GM19043 (cell line): ENCODE measurements around the gene AAMP.
"Not testable (repeated sequence)": the region's sequence is repeated elsewhere in the genome, so short reads cannot be mapped to it uniquely, and the experiment has no call there.

ENCODE experiments used
- ATAC-seq: cut with Tn5 transposase; IDR thresholded peaks from one replicate; pipeline ENCODE4 v1.9.1; 2021; ENCODE audit warnings: low read depth; ENCODE audit not compliant: unreplicated experiment

Gene AAMP

DNA sequence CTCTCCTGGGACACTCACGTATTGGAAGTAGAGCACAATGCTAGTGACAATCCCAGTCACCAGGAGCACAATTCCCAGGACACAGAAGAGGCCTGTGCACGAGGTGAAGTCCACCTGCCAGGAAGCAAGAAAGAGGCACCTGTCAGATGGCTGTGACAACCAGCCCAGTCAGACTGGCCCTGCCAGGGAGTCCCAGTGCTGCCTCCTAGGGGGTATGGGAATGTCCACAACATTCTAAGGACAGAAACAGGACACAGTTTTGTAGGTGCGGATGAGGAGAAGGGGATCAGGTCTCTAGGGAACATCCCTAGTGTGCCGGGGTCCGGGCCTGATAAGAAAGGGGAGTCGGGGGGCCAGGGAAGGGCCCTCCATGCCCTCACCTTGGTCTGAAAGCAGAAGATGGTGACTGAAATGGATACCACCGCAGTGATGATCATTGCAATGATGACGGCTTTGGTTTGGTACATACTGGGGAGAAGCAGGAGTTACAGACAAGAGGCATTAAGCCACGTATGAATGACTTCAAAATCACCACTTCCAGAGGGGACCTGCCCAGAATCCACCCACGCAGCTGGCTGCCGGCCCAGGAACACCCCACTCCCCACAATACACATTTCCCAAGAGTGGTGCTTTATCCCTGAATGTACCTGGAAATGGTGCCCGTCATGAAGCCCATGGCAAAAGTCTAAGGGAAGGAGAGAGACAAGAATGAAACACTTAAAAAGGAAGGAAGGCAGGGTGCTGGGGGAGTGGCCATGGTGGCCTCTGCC, 7.2 kb upstream of the AAMP start:
- ATAC-seq: no peak

DNA sequence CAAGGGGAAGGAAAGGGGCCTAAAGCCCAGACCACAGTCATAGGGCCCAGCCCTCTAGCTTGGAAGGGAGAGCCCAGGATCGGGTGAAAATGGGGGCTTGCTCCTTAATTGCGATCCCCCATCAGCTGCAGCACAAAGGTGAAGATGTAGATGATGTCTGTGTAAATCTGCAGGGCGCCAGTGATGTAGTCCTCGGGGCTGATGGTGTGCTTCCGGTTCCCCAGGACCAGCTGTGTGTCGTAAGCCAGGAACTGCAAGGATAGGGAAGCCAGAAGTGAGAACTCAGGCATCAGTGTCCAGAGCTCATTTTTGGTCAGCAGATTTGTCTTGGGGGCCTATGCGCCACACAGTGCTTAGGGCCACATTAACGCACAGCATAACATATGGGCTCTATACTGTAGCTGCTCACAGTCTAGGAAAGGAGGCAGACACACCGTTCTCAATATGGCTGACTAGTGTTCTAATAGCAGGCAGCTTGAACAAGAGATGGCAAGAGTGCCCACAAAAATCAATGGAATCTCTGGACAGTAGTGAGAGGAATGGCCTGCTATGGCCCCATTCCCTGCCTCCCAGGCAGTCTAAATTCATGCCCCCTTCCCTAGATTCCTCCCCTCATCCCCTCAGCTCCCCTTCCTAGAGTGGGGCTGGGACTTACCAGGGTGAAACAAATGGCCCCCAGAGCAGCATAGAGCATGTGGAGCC, 5.6 kb upstream of the AAMP start:
- no peak for ATAC-seq

DNA sequence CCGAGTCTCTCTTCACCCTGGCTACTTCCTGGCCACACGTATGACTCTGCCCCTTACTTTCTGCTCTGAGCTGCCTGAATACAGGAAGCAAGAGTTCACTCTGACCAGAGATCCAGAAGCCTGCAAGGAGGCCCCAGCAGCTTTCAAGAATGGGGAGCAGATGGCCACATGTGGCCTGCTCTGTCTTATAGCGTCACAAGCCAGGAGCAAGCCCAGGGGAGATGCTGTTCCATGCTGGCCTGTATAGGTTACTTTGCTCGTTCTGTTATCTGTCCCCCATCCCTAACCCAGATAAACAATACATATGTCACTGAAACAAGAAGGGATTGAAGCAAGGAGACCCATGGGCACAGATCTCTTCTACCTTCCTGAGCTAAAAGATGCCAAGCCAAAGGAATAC, 4.6 kb upstream of the AAMP start:
- no peak for ATAC-seq

DNA sequence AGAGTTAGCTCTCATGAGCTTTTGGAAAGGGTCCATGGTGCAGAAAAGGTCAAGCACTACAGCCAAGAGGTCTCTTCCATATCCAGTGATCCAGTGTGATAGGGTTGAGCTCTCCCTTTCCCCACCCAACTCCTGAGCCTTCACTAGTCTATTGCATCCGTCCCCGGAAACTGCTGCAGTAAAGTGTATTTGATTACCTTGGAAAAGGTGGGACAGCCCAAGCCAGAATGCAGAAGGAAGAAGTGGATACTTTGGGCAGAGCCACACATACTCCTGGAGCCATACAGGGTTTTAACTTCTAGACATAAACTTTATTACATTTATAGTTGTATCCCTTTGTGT, 3.9 kb upstream of the AAMP start:
- ATAC-seq: no peak

DNA sequence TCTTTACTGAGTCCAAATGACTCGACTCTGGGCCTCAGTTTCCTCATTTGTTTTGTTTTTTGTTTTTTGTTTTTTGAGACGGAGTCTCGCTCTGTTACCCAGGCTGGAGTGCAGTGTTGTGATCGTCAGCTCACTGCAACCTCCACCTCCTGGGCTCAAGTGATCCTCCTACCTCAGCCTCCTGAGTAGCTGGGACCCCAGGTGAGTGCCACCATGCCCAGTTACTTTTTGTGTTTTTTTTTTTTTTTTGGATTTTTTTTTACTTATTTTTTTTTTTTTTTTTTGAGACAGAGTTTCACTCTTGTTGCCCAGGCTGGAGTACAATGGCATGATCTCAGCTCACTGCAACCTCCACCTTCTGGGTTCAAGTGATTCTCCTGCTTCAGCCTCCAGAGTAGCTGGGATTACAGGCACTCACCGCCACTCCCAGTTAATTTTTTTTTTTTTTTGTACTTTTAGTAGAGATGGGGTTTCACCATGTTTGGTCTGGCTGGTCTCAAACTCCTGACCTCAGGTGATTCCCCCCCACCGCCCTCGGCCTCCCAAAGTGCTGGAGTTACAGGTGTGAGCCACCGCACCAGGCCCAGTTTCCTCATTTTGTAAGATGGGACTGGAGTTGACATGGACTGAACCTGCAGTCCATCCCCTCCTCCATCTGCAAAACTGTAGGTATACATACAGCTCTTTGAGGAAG, 3.4 kb upstream of the AAMP start:
- ATAC-seq: not testable (repeated sequence)

DNA sequence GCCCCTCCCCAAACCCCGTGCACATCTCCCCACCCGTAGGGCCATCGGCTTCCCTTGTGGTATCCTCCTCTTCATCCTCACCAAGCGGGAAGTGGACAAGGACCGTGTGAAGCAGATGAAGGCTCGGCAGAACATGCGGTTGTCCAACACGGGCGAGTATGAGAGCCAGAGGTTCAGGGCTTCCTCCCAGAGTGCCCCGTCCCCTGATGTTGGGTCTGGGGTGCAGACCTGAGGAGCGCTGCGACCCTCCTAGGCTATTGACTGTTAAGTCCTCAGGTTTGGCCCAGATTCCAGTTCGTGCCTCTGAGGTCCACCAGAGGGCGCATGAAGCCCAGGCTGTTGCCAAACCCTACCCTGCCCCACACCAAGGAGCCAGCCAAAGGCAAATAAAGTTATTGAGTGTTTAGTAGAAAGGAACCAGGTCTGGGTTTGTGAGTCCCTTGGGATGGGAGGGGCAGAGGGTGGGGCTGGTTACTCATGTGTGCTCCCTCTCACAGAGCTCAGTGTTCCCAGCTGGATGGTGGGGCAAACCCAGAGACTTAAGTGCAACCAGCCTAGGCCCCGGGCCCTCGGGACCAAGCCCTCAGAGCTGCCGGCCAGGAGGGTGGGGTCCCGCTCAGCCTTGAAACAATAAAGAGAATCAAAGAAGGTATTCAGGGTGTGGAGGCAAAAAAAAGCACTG, 2.7 kb upstream of the AAMP start:
- ATAC-seq: no peak

DNA sequence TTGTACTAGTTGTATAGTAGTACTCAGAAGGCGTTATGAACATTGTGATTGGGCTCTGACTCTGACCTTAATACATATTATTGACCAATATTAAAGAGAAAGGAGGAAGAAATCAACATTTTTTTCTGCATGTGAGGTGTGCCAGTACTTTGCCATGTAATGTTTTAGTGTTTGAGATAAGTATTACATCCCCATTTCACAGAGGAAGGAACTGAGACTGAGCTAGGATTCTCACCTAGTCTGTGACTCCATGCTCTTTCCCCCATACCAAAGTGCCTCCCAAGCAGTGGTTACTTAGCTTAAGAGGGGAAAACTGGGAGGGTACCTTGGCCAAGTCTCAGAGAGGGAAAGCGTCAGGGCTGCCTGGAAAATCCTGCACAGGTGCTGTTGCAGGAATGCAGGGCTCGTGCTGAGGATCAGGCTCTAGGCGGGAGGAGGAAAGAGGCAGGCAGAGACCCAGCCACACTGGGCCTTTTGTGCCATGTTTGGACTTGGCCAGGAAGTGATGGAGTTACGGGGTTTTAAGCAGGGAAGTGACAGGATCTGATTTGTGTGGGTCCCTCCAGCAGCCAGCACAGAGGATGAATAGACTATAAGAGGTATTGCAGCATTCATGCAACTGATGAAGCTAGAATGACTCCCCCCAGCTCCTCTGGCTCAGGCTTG, 2.1 kb upstream of the AAMP start:
- no peak for ATAC-seq

DNA sequence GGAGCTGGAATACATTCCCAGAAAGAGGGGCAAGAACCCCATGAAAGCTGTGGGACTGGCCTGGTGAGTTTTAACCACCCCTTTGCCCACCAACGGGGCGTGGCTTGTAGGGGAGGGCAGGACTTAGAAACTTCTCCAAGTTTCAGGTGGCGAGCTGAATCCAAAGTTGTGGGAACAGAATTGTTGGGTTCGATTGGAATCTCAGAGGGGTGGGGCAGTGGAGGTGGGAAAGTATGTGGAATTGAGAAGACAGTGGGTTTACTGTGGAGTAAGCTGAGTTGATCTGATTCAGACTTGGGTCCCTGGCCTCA, 1.5 kb upstream of the AAMP start:
- ATAC-seq: no peak

DNA sequence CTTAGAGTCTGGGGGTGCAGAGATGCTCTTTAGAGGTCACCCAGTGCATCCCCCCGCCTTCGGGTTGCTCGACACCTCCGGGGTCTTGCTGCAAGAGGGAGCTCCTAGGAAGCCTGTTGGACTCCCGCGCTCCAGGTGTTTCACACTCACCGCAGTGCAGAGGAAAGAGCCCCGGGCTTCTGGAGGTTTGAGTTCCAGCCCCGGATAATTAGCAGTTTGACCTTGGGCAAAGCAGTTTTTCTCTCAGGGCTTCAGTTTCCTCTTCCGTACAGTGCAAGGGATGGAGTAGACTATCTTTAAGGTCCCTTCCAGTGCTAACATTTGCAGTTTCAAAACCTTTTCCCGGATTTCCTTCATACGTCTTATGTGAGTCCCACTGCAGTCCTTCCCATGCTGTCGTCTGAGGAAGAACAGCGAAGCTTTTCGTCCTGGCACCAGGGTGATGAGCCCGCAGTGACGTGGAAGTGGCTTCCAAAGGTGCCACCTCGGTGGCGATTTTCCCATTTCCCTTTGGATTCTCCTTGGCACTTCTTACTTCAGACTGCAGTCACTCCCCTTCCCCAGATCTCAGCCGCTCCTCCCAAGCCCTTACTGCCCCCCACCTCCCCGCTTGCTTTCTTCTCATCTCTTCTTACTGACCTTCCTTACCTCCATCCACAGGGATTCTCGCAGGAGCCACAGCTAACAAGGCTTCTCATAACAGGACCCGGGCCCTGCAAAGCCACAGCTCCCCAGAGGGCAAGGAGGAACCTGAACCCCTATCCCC, 967 bp upstream of the AAMP start:
- ATAC-seq: no peak

DNA sequence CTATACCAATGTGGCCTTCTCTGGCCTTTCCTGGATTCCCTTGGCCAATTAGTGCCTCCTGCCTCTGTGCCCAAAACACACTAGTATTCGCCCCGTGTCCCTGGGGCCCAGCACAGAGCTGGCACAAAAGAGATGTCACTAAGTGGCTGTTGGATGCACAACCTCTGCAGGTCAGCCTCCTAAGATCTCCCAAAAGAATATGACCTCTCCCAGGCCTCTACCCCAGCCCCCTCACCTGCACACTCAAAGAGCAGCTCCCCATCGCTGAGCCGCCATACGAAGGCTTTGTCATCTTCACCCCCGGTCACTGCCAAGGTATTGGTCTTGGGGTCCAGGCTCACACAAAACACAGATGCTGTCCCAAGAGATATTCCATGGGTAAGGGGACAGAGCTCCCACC, 2.7 kb downstream of the AAMP start:
- no peak for ATAC-seq

DNA sequence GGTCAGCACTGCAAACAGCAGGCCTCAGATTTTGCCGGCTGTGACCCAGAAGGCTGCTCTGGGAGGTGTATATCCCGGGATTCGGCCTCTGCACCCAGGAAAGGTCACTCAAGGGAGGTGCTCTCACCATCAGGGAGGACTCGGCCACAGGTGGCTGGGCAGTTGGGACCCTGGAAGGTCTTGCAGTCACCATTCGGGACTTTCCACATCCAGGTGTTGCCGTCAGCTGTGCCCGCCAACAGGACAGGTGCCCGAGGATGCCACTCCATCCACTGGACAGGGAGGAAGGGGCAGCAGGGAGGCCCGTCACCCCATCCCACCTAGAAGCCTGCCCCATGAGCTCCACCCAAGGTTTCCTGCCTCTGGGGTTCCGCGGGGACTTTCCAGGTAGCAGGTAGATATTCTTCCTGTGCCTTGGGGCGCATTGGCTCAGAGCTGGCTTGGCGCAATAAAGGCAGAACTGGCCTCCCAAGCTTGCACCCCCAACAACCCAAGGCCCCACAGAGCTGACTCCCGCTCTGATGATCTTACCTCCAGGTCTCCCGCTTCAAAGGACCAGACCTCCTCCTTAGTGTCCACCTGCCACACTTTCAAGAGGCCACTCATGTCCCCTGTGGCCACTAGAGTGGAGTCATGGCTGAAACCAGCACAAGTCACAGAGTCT, 3.5 kb downstream of the AAMP start:
- ATAC-seq: no peak

DNA sequence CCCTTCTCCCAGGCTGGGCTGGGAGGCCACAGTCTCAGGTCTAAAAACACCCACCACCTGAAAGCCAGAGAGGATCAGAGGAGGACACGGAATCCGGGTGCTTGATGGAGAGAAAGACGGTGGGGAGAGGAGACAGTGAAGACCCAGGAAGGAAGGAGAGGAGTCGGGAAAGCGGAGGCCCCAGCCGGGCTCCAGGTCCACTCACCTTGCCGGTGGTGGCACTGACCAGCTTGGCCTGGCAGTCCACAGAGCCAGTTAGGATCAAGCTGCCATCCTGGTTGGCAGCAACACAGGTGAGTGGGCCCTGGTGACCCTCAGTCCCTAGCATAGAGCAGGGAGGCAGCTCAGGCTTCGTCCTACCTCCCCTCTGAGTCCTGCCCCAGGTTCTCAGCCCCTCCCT, 4.3 kb downstream of the AAMP start:
- no peak for ATAC-seq

DNA sequence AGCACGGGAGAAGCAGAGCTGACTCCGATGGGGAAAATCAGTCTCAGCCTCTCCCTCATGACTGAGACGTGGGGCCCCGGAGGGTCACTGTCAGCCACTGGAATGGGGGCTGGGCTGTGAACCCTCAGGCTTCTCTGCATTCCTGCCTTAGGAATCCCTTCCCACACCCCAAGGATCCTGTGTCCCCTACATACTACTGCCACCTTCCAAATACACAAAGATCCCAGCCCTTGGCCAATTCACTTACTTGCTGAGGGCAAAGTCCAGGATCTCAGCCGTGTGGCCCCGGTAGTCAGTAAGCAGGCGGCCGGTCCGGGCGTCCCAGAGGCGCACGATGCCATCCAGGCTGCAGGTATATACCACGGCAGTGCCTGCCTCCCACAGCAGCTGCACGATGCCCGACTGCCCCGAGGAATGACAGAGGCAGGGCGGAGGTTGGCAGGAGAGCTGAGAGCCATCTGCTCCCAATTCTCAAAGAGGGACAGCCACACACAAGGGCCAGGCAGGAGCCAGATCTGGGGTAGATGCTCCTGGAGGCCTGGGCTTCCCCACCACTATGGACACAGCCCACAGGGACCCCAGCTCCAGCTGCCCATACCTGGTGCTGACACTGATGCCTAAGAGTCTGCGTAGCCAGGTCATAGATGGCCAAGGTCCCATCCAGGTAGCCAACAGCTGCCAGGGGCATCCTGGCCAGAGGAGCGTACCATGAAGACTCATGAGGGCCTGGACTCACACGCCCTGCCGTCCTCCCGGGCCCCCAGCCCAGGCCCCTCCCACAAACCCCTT, 5.0 kb downstream of the AAMP start:
- ATAC-seq: no peak

DNA sequence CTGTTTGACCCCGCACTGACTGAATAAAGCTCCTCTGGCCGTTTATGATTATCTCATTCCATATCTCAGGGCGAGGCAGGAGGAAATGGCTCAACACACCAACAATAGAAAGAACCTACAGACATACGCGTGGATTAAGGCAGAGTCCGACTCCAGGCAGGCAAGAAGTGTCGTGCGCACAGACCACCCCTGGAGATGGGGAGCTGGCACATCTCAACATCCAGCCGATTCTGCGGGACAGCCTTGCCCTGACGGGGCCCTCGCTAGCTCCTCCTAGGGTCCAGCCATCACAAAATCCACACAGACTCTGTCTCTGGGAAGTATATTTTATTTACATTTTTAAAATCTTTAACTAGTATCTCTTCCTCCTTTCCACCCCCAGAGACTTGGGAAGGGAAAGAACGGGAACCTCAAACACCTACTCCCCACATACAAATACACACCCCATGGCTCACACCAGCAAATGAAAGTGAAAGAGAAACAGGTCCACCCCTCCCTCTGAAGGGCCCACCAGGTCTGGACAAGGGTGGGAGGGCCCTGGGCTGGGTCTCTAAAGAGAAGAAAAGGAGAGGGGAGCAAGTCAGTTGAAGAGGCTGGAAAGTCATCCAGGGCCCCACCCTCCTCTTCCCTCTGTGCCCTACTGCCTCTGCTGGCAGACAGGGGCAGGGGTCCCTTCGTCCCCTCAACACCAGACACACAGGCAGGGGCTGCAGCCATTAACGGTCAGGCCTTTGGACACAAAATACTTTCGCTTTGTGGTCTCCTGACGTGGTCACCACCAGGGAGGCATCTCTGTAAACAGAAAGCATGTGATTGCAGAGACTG, 5.9 kb downstream of the AAMP start:
- no peak for ATAC-seq

DNA sequence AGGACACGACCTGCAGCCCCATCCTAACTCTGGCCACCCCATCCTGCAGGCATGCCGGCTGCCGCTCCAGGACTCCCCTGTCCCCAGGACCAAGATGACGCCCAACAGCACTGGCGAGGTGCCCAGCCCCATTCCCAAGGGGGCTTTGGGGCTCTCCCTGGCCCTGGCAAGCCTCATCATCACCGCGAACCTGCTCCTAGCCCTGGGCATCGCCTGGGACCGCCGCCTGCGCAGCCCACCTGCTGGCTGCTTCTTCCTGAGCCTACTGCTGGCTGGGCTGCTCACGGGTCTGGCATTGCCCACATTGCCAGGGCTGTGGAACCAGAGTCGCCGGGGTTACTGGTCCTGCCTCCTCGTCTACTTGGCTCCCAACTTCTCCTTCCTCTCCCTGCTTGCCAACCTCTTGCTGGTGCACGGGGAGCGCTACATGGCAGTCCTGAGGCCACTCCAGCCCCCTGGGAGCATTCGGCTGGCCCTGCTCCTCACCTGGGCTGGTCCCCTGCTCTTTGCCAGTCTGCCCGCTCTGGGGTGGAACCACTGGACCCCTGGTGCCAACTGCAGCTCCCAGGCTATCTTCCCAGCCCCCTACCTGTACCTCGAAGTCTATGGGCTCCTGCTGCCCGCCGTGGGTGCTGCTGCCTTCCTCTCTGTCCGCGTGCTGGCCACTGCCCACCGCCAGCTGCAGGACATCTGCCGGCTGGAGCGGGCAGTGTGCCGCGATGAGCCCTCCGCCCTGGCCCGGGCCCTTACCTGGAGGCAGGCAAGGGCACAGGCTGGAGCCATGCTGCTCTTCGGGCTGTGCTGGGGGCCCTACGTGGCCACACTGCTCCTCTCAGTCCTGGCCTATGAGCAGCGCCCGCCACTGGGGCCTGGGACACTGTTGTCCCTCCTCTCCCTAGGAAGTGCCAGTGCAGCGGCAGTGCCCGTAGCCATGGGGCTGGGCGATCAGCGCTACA, 7.0 kb downstream of the AAMP start:
- no peak for ATAC-seq

DNA sequence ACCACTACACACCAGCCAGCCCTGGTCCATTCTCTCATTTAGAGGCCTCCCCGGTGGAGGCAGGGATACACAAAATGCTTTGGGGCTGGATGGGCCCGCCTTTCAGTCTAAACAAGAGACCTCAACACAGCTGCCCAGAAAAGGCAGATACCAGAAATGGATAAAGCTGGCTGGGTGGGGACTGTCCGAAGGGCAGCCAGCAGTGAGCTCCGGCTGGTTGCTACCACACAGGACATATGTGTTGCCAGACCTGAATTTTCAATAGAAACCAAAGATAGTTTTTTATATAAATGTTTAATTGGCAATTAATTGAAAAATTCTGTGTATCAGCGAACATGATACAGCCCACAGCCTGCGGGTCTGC, 7.7 kb downstream of the AAMP start:
- ATAC-seq: no peak
